ENCODE measurements around the gene CYB561.

The CYB561 gene

GRCh38 chr17:63407741-63408330 is 38.3 kb downstream of the CYB561 start:
- no peak for DNase-seq (ENCODE audit: low spot score)

GRCh38 chr17:63406689-63407330 is 39.3 kb downstream of the CYB561 start:
- DNase-seq (ENCODE audit: low spot score), result peak; percentile 83

GRCh38 chr17:63405741-63406261 is 40.3 kb downstream of the CYB561 start:
- peak; percentile 80 for DNase-seq (ENCODE audit: low spot score)

- no peak for DNase-seq (ENCODE audit: low spot score)
Measured at GRCh38 chr17:63405020-63405419, 41.1 kb downstream of the CYB561 start.

- DNase-seq (ENCODE audit: low spot score), result no peak
Measured at GRCh38 chr17:63402431-63403212, 43.5 kb downstream of the CYB561 start.

- DNase-seq (ENCODE audit: low spot score), result no peak
Measured at GRCh38 chr17:63399856-63400255, 46.2 kb downstream of the CYB561 start.

GRCh38 chr17:63399316-63399715 is 46.8 kb downstream of the CYB561 start:
- DNase-seq (ENCODE audit: low spot score), result peak; percentile 31

- no peak for DNase-seq (ENCODE audit: low spot score)
Measured at GRCh38 chr17:63398680-63399079, 47.4 kb downstream of the CYB561 start.

GRCh38 chr17:63395075-63395805 is 50.9 kb downstream of the CYB561 start:
- DNase-seq (ENCODE audit: low spot score), result no peak

- no peak for DNase-seq (ENCODE audit: low spot score)
Measured at GRCh38 chr17:63390090-63390489, 56.0 kb downstream of the CYB561 start.

GRCh38 chr17:63387656-63388340 is 58.3 kb downstream of the CYB561 start:
- no peak for DNase-seq (ENCODE audit: low spot score)

GRCh38 chr17:63382826-63383225 is 63.3 kb downstream of the CYB561 start:
- DNase-seq (ENCODE audit: low spot score), result no peak

Data from kidney capillary endothelial cell (primary cell).